ENCODE data around the gene PRTG.
A peak's percentile ranks its signal among the peaks of the same experiment; 100 is the strongest.
"Not testable (repeated sequence)": the region's sequence is repeated elsewhere in the genome, so short reads cannot be mapped to it uniquely, and the experiment has no call there.

The PRTG gene

GRCh38 chr15:55764398-55764797 is 21.4 kb upstream of the PRTG start:
- Histone ChIP-seq H3K27me3 (peaks cover 14% of the 10 kb centered on the region), H3K4me3 (ENCODE audit: low read depth in 1 of 2, low read length in 1 of 2) (no peak overlapping the region), H3K27ac (no peak overlapping the region), H3K36me3 (no peaks in the 10 kb centered on the region), H3K9me3 (no peaks in the 10 kb centered on the region), H3K4me1 (ENCODE audit: control insufficient read depth in 1 of 2, insufficient read depth in 1 of 2, low read depth in 1 of 2, low read length in 1 of 2) (no peaks in the 10 kb centered on the region)
- TF ChIP-seq CTCF (IDR thresholded peaks at IDR 0.05): no peak

GRCh38 chr15:55758580-55758986 is 15.6 kb upstream of the PRTG start:
- TF ChIP-seq CTCF (IDR thresholded peaks at IDR 0.05): no peak
- no peaks in the 10 kb centered on the region for H3K4me1 ChIP-seq (ENCODE audit: control insufficient read depth in 1 of 2, insufficient read depth in 1 of 2, low read depth in 1 of 2, low read length in 1 of 2)
- H3K36me3 ChIP-seq: no peaks in the 10 kb centered on the region

GRCh38 chr15:55753433-55753832 is 10.5 kb upstream of the PRTG start:
- H3K27me3 ChIP-seq: peaks cover 27% of the 10 kb centered on the region
- not testable (repeated sequence) for H3K36me3 ChIP-seq; H3K27ac ChIP-seq; H3K4me3 ChIP-seq (ENCODE audit: low read depth in 1 of 2, low read length in 1 of 2); H3K4me1 ChIP-seq (ENCODE audit: control insufficient read depth in 1 of 2, insufficient read depth in 1 of 2, low read depth in 1 of 2, low read length in 1 of 2); H3K9me3 ChIP-seq

More at GRCh38 chr15:55758580-55758986, 15.6 kb upstream of the PRTG start:
- Histone ChIP-seq H3K4me3 (ENCODE audit: low read depth in 1 of 2, low read length in 1 of 2) (no peak overlapping the region), H3K9me3 (no peaks in the 10 kb centered on the region), H3K27ac (no peak overlapping the region), H3K27me3 (peaks cover 12% of the 10 kb centered on the region)

GRCh38 chr15:55750706-55751105 is 7.8 kb upstream of the PRTG start:
- Histone ChIP-seq H3K36me3 (no peaks in the 10 kb centered on the region), H3K9me3 (no peaks in the 10 kb centered on the region), H3K27me3 (peaks cover 33% of the 10 kb centered on the region), H3K27ac (no peak overlapping the region), H3K4me1 (ENCODE audit: control insufficient read depth in 1 of 2, insufficient read depth in 1 of 2, low read depth in 1 of 2, low read length in 1 of 2) (no peaks in the 10 kb centered on the region), H3K4me3 (ENCODE audit: low read depth in 1 of 2, low read length in 1 of 2) (no peak overlapping the region)
- no peak for TF ChIP-seq CTCF (IDR thresholded peaks at IDR 0.05)

GRCh38 chr15:55743729-55744655 is 1.0 kb upstream of the PRTG start:
- TF ChIP-seq CTCF (IDR thresholded peaks at IDR 0.05): no peak
- Histone ChIP-seq H3K4me1 (ENCODE audit: control insufficient read depth in 1 of 2, insufficient read depth in 1 of 2, low read depth in 1 of 2, low read length in 1 of 2) (peaks cover 15% of the 10 kb centered on the region in 2 experiments), H3K27me3 (peaks cover 73% of the 10 kb centered on the region), H3K27ac (no peak overlapping the region), H3K36me3 (no peaks in the 10 kb centered on the region), H3K9me3 (no peaks in the 10 kb centered on the region), H3K4me3 (ENCODE audit: low read depth in 1 of 2, low read length in 1 of 2) (no peak overlapping the region)

- no peak for TF ChIP-seq CTCF (IDR thresholded peaks at IDR 0.05)
- Histone ChIP-seq H3K27ac (no peak overlapping the region), H3K36me3 (no peaks in the 10 kb centered on the region), H3K4me1 (ENCODE audit: control insufficient read depth in 1 of 2, insufficient read depth in 1 of 2, low read depth in 1 of 2, low read length in 1 of 2) (peaks cover 15% of the 10 kb centered on the region in 2 experiments), H3K27me3 (peaks cover 86% of the 10 kb centered on the region), H3K4me3 (ENCODE audit: low read depth in 1 of 2, low read length in 1 of 2) (peak overlapping the region; percentile 25 to 48), H3K9me3 (no peaks in the 10 kb centered on the region)
These were observed 440 bp downstream of the PRTG start for GRCh38 chr15:55742498-55742926.
